ELR (cell line): ENCODE results near the gene IFT57.

Experiments used
- DNase-seq: peaks from one replicate; pipeline ENCODE4 v3.0.0-alpha.2; 2015; ENCODE audit warnings: low read depth

IFT57 gene

DNA sequence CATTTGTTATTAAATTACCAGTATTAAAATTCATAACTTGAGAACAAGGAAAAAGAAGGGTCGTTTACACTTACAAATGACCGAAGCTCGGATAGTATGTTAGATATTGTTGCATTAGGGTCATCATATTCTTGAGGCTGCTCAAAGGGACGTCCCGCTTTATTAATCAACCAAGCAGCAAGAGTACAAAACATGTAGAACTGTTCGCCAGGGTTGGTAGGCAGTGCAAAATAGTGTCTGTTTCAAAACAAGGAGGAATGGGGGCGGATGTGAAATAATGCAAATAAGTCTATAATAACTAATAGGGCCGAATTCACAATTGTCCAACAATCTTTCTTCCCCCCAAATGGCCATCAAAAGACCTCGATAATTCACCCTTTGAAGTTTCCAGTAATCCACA lies 2.9 kb downstream of the IFT57 start:
- DNase-seq, result no peak

DNA sequence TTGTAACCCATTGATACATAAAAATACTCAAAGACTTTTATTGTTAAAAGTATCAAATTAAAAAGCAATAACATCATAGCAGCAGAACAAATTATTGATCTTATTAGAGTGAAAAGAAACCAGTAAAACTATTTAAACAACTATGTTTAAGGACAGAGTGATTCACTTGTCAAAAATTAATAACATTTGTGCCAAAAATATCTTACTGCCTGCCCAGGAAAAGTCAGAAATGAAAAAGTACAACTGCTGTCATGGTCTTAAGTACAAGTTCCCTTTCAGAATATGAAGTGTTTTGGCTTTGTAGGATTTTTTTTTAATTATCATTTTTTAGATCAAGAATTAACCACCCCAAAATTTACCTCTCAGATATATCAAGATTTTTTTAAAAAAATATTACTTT lies 3.4 kb downstream of the IFT57 start:
- DNase-seq, result peak; percentile 15

DNA sequence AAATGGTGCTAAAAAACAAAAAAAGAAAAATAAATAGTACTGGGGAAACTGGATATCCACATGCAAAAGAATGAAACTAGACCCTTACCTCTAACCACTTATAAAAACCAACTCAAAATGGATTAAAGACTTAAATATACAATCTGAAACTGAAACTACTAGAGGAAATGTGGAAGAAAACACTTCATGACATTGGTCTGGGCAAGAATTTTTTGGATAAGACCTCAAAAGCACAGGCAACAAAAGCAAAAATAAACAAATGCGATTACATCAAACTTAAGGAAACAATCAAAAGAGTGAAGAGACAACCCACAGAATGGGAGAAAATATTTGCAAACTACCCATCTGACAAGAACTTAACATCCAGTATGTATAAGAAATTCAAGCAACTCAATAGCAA lies 6.4 kb downstream of the IFT57 start:
- DNase-seq, result no peak

DNA sequence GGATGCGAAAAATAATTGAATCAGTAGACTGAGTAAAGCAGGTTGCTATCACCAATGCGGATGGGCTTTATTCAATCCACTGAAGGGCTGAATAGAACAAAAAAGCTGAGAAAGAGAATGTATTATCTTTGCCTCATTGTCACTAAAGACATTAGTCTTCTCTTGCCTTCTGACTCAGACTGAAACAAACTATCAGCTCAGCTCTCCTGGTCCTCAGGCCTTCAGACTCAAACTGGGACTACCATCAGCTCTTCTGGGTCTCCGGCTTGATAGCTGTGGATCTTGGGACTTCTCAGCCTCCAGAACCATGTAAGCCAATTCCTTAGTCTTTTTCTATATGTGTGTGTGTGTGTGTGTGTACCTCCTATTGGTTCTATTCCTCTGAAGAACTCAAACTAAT lies 12.6 kb downstream of the IFT57 start:
- DNase-seq, result no peak

DNA sequence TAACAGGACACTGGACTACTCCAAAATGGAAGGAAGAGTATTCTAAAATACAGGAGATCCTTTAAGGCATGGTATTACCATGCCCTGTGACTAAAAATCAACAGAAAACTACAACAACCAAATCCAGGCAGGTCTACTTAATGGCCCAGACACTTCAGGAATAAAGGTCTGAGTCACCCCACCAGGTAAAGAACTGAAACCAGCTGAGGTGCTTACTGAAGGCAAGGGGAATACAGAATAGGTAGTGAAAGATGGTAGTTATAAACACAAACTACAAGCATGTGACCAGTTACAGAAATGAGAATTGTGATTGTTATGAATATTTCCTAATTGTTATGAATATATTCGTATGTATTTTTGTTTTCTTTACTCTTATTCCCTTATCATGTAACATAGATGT lies 13.4 kb downstream of the IFT57 start:
- no peak for DNase-seq

DNA sequence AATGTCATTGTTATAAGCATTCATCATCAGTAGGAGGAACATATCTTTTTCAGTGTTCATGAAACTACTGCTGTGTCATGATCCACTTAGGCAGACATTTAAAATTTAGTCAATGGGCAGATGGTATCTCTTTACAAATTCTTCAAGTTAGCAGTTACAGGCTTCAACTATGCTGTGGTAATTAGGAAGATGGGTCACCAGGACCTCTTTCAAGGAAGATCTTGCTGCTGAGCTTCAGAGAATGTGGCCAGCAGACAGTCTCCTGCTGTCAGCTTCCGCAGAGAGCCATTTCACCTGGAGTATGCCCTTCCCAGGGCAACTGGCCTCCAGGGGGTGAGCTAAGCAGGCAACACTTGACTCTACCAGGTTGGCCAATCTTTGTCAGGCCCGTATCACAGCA lies 19.4 kb downstream of the IFT57 start:
- peak; percentile 15 for DNase-seq

DNA sequence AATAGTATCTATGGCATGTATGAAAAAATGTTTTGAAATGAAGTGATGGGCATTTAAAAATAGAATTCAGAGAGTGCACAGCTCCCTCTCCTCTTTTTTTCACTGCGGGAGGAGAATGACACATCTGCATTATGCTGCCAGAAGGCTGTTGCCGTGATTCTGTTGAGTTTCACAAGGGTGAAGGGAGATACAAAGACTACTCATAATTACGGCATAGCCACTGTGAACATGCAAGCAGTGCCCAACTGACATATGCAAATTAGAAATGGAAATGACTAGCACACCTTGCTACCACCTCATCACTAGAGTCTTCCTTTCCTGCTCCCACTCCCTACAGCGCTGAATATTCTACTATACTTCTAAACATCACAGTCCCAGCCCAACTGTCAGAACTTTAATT lies 20.1 kb downstream of the IFT57 start:
- DNase-seq, result peak; percentile 33

DNA sequence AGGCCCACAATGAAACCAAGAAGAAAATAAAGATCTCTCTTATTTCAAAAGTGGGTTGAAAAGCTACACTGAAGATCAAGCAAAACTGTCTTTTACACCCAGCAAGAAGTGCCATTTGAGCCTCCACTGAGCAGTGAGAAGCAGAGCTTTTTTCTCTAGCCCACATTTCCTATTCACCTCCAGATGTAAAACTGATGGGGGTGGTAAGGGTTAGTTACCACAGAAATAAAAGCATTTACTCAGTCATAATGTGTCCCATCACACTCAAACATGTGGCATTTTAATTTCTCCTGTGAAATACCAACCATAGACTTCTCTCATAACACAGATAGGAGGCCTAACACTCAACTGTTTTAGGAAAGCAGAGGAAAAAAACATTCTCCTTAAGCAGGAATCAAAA lies 21.0 kb downstream of the IFT57 start:
- DNase-seq, result no peak

DNA sequence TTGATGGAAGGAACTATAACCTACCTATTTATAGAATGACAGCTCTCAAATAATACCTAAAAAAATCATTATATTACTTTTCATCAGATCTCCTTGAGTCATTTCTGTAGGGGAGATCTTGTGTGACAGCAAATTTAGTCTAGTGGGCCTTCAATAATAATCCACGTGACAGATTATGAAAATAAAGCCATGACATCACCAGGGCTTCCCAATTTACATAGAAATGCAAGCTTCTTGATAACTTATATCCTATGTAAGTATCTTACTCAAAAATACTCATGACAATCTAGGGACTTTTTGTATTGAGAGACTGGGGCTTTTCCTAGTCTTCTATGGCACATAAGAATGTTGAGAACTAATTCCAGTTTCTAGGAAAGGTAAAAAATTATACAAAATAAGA lies 21.6 kb downstream of the IFT57 start:
- DNase-seq, result no peak

DNA sequence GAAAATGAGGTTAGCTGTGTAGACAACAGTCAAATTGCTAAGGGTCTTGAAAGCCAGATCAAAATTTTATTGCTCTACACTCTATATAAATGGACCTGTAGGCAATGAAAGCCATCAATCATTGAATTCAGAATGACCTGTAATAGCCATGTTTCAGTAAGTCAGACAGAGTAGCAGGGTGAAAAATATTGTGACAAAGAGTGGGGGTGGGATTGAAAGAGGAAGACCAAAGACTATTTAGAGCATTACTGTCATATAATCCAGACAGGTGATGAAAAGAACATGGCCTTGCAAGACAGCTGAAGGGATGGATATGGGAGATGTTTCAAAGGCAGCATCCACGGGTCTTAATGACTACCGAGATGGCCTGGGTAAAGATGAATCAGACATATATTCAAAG lies 22.2 kb downstream of the IFT57 start:
- DNase-seq, result no peak

DNA sequence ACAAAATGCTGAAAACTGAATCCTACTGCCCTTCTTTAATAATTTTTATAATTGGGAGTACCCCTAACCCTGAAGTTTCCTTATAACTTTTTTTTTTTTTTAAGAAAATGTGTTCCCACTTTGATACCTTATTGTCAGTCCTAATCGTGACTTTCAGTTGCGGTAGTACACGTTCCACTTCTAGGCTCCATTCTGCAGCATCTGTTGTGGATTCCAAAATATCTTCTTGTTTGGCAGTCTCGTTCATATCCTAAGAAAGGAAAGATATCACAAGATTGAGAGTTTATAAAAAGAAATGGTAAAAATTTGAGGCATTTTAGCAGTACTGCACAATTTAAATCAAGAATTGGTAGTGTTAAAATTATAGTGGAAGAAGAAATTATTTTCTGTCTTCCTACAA lies 30.8 kb downstream of the IFT57 start:
- DNase-seq, result no peak

DNA sequence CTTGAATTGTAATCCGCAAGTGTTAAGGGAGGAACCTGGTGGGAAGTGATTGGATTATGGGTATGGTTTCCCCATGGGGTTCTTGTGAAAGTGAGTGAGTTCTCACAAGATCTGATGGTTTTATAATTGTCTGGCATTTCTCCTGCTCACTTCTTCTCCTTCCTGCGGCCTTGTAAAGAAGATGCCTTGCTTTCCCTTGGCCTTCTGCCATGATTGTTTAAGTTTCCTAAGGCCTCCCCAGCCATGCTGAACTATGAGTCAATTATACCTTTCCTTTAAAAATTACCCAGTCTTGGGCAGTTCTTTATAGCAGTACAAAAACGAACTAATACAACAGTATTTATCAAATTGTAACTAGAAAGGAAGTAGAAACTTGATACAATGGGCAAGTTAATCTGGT lies 31.9 kb downstream of the IFT57 start:
- no peak for DNase-seq

DNA sequence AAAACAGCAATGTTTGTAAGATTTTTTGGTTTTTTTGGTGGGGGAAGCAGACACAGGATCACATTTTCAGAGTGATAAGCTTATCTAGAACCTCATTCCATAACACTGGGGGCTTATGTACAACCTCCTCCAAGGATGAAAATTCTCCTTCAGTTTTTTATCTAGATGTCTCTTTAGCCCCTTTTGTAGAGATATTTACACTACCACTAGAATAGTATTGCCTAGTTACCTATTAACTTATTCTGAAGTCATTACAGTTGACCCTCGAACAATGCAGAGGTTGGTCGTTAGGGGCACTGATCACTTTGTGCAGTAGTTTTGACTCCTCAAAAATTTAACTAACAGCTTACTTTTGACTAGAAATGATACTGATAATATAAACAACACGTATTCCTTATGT lies 32.8 kb downstream of the IFT57 start:
- no peak for DNase-seq

DNA sequence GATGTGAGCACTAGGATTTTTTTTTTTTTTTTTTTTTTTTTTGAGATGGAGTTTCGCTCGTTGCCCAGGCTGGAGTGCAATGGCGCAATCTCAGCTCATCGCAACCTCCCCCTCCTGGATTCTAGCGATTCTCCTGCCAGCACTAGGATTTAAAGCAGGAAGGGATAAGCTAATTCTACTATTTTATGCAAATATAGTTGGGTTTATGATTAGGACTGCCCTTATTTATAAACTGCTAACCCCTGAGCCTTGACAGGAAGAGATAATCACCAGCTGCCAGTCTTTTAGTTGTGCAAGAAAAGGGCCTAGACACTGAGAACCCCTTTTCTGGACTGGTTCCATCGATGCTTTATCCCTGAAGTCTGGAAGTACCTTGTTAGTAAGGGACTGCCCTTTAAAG lies 36.7 kb downstream of the IFT57 start:
- no peak for DNase-seq

DNA sequence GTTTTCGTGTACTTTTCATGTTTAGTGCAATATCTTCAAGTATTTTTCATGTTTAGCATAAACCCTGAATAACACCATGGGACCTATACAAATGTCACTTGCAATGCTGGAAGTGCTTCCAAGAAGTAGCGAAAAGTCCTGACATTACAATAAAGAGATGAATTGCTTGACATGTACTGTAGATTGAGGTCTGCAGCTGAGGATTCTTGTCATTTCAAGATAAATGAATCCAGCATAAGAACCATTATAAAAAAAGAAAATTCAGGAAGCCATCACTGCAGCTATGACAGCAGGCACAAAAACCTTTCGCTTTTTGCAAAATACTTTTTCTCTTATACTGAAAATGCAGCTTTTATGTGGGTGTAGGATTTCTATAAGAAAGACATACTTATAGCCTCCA lies 37.4 kb downstream of the IFT57 start:
- DNase-seq, result no peak

DNA sequence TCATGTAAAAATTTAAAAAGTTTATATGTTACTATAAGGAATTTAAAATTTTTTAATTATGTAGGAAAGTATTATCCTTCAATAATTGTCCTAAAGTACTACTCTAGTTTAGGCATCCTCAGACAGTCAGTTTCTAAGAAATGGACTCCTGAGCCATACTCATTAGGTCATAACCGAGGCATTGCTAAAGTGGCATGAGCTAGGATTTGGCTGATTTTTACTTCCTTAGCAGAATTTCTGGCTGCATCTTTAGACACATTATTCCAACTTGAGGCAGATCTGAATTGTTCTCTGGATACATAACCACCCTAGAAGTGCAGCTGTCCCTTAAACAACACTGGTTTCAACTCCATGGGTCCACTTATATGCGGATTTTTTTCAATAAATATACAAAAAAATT lies 38.3 kb downstream of the IFT57 start:
- no peak for DNase-seq

DNA sequence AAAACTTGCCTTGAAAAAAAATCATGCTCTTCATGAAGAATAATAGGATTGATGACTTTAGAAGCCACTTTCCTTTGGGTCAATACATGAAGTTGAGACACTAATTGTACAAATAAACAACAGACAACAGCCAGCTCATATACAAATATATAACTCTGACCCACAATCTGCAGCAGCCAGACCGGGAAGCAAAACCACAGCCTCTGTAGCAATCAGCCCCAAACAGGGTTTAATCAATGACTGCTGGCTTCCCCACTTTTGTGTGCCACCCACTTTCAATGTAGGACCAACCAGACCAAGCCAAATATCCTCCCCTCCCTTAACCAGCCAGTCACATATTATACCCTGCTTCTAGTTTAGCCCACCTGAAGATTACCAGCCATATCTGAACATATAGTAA lies 39.0 kb downstream of the IFT57 start:
- peak; percentile 71 for DNase-seq

DNA sequence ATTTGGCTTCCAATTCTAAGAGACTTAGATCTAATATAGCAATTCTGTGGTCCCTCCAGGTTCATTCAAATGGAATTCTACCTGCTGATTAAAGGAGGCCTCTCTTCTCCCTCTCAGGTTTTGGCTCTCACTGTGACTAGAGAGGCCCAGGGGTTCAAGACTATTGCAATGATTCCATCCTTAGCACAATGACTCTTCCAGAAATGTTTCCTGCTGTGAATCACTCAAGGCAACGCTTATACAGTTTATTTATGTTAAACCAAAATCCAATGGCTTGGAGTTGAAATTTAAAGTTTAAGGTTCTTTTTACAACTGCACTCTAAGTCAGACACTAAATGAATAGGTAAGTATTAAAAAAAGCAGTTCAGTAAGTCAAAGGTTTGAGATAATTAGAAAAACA lies 39.9 kb downstream of the IFT57 start:
- DNase-seq, result peak; percentile 70

DNA sequence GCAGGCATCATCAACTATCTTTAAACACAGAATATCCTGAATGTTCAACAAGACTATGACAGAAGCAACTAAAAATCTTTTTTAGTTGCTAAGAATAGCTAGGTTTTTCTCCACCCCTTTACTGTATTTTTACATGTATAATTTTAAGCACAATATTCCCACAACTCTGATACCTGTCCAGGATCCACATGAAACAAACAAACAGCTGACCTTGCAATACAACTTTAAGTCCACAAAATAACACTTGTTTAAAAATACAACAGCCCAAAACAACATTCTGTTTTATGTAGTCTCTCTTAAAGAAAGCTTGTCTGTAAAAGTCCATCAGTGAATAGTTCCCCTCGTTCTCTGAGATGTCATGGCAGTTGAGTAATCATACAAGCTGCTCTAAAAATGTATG lies 41.1 kb downstream of the IFT57 start:
- peak; percentile 13 for DNase-seq

DNA sequence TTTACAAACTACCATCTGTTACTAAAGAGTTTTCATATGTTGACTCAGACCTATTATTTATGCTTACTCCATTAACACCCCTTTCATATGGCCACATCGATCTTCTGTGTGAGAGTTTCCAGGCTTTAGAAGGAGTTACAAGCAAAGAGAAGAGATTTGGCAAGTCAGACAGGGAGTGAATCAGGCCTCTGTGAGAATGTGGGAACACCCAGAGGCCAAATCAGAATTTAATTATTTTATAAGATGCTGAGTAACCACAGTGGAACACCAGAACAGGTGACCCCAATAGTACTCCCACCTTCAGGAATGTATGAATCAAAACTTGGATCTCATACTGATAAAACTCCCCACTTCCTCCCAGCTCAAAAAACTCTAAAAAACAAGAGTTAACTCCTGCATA lies 42.0 kb downstream of the IFT57 start:
- peak; percentile 88 for DNase-seq

DNA sequence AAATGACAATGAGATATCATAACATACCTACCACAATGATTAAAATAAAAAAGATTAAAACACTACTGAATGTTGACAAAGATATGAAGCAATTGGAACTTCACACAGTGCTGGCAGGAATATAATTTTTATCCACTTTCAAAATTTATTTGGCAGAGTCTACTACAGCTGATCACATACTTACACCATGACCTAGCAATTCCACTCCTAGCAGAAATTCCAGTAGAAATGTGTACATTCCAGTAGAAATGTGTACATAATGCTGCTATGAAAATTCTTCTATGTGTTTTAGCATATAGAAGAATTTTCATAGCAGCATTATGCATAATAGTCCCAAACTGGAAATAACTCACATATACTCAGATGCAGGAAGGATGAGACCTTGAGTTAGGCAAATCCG lies 43.5 kb downstream of the IFT57 start:
- DNase-seq, result peak; percentile 54

DNA sequence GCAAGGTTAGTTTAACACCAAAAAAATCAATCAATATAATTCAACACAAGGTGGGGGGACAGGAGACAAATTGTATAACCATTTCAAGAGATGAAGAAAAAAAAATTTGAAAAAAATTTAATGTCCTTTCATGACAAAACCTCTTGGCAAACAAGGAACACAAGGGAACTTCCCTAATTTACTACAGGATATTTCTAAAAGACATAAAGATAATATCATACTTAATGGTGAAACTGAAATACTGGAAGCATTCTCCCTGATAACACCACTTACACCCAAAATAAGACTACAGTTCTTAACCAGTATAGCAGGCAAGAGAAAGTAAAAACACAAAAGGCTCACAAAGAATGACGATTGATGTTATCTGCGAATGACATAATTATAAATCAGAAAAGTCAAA lies 44.7 kb downstream of the IFT57 start:
- DNase-seq, result no peak

DNA sequence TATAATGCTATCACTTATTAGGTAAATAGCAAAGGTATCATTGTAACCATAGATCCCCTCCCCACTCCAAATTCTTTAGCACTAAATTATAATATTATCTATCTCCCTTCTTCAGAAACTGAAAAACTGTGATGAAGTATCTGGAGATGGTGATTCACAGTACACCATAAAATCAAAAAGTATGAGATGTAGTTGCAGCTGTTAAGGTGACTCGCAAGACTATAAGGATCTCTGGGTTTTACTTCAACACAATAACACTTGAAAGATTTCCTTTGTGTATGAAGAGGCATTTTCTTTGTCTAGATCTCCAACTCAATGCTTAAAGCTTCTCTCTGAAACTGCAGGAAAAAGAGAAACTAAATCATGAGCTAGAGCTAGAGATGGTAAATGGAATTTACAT lies 46.9 kb downstream of the IFT57 start:
- DNase-seq, result peak; percentile 66

DNA sequence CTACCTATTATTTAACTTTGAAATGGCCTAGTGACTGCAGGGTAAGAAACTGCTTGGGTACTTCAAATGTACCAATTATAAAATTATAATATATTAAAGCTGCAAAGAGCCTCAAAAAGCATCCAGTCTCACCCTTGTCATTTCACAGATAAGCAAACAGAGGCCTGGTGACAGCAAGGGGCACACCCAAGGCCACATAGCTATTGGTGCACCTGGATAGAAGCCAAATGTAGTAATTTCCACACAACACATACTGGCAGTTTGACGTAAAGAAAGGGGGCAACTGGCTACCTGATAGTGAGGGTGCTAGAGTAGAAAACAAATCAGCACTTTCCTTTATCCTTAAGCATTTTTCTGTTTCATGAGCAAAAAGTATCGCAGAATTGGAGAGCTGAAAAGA lies 51.1 kb downstream of the IFT57 start:
- no peak for DNase-seq

DNA sequence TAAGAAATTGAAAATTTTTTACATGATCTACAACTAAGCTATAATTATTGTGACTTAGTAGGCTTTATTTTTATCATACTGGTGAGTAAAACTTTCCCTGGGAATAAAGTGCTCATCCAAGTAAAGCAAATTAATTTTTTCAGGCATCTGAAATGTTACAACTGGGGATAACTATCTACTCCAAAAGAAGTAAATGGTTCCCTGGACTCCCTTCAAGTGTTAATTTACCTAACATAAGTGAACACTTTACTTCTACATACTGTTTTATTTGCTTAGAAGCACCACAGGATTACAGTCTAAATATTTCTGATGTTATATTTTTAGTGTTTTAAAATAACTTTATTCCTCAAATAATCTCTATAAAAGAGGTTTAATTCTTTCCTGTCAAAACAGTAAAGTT lies 57.8 kb downstream of the IFT57 start:
- DNase-seq, result no peak
